GM12874 (cell line): Measurements from ENCODE around the gene ST6GALNAC3.

ENCODE experiments used
- TF ChIP-seq, protein P1 (sequence below): IDR thresholded peaks from 2 replicates; pipeline ENCODE4 v1.5.1; 2011; ENCODE audit warnings: low read depth, mild to moderate bottlenecking, control low read depth, low read length, moderate library complexity; ENCODE audit not compliant: insufficient read depth

ST6GALNAC3 gene

DNA sequence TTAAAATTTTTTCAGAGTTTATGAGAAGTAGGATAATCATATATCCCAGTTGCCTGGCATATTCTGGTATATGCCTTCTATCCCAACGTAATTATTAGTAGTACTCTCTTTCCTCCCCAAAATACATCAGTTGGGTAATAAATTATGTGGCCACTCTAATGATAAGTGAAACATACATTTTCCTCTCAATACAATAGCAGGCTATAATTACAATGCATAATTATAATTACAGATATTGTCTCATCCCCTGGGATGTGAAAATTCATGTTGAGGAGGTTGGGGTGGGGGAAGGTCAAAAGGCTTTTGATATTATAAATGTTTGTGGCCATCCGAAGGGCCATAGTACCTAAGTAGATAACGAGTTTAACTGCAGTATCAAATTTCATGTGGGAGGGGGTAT lies 277.1 kb downstream of the ST6GALNAC3 start:
- TF ChIP-seq, protein P1, sequence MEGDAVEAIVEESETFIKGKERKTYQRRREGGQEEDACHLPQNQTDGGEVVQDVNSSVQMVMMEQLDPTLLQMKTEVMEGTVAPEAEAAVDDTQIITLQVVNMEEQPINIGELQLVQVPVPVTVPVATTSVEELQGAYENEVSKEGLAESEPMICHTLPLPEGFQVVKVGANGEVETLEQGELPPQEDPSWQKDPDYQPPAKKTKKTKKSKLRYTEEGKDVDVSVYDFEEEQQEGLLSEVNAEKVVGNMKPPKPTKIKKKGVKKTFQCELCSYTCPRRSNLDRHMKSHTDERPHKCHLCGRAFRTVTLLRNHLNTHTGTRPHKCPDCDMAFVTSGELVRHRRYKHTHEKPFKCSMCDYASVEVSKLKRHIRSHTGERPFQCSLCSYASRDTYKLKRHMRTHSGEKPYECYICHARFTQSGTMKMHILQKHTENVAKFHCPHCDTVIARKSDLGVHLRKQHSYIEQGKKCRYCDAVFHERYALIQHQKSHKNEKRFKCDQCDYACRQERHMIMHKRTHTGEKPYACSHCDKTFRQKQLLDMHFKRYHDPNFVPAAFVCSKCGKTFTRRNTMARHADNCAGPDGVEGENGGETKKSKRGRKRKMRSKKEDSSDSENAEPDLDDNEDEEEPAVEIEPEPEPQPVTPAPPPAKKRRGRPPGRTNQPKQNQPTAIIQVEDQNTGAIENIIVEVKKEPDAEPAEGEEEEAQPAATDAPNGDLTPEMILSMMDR, result no peak

DNA sequence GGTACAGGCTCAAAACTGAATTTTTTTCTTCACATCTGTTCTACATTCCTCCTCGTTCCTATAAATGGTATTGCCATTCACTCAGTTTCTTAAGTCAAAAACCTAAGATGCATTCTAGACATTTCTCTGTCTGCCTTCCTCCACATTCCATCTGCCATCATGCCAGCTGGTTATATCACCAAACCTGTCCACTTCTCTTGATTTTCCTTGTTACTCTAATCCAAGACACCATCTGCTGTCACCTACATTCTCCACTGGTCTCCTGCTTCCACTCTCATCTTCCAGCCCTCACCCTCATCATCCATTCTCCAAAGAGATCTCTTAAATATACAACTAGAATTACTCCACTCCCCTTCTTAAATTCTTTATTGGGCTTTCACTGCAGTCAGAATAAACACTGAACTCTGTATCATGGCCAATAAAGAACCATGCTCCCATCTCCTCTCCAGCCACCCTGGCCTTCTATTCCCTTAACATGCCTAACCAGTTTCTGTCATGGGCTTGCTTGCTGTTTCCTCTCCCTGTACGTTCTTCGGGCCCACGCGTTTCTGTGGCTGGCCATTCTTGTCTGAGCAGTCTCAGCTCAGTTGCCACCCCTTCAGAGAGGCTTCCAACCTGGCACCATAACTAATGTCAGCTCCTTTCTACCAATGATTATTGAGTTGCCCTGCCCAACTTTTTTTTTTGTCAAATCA lies 278.3 kb downstream of the ST6GALNAC3 start:
- TF ChIP-seq, protein P1, result no peak

DNA sequence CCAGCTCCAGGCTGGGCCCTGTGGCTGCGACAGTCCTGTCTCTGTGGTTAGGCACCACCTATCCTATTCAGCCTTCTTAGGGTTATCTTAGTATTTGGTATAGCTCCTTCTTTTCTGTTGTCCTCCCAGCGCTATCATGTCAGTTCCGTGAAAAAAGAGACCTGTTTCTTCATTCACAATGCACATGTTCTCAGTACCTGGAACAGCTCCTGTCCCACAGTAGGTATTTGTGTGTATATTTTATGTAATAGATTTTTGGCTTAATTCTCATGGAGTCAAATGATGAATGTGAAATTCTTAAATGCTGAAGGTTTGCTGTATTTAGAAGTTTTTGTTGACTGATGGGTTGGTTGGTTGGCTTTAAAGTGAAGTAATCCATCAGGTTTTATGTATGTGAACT lies 279.7 kb downstream of the ST6GALNAC3 start:
- TF ChIP-seq, protein P1, result no peak

DNA sequence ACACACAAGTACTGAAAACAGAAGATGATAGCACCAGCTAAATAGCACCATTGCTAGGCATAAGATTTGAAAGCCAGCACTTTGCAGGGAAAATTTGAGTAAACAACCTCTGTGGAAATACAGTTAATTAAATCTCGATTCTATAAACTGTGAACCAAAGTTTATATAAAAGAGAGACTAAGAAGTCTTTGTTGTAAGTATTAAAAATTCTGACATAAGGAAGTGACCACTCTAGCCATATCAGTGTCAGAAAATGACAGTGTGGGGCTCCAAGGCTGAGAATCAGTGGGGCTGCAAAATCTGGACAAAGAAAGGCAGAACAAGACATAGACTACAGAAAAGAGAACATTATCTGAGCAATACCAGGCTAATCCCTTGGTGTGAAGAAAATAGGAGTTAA lies 292.2 kb downstream of the ST6GALNAC3 start:
- TF ChIP-seq, protein P1, result no peak

DNA sequence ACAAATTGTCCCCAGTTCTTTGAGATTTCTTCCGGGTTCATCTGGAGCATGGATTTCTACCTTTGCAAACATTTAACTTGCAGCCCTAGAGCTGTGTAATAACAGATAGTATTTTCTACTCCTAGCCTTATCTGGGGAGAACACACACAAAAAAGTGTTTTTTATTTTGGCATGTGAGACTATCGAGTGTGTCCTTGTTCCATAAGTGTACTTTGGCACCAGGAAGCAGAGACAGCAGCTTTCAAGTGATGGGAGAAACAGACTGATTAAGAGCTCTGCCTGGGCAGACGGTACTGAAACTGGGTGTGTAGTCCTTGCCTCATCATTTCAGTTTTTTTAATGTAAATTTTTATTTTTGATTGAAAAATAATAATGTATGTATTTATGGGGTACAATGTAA lies 297.4 kb downstream of the ST6GALNAC3 start:
- TF ChIP-seq, protein P1, result no peak

- TF ChIP-seq, protein P1, result no peak
Measured at GRCh38 chr1:76374086-76374485, 299.5 kb downstream of the ST6GALNAC3 start.

GRCh38 chr1:76377247-76377646 lies 302.7 kb downstream of the ST6GALNAC3 start:
- TF ChIP-seq, protein P1, result no peak
